HepG2 (cell line): ENCODE data around the gene TOR2A.
A peak's percentile ranks its signal among the peaks of the same experiment; 100 is the strongest.

Source experiments
- YY1 ChIP-seq: IDR thresholded peaks from 2 replicates; pipeline ENCODE4 v1.6.1; 2011; ENCODE audit warnings: low read length, low read depth, moderate library complexity, mild to moderate bottlenecking; ENCODE audit not compliant: insufficient read depth, insufficient replicate concordance
- ZC3H4 ChIP-seq: sonication (generic); formaldehyde crosslinking; IDR thresholded peaks from 2 replicates; pipeline ENCODE4 v1.4.0; 2020; ENCODE audit warnings: missing genetic modification reagents, borderline replicate concordance
- ZFX ChIP-seq: sonication (generic); formaldehyde crosslinking; IDR thresholded peaks from 2 replicates; pipeline ENCODE4 v1.4.0; 2020; ENCODE audit warnings: mild to moderate bottlenecking, low read depth, missing genetic modification reagents, moderate library complexity

GRCh38 chr9:127715470-127716337 is 19.4 kb downstream of the TOR2A start, which contains the start of the genes PTRH1 and TTC16:
- TF ChIP-seq ZC3H4 (CRISPR knock-in tag) (no peak), YY1 (peak; percentile 100), ZFX (CRISPR knock-in tag) (peak; percentile 93)
